SK-N-SH (cell line): ENCODE data around the gene CD300LG.

Experiments used
- CTCF ChIP-seq: fragments of 200-600 bp; sonication (generic); IDR thresholded peaks from 2 replicates; pipeline ENCODE4 v1.6.1; 2017; ENCODE audit warnings: antibody characterized with exemption, mild to moderate bottlenecking, moderate library complexity
- EZH2phosphoT487 ChIP-seq: fragments of 200-600 bp; sonication (generic); IDR thresholded peaks from 2 replicates; pipeline ENCODE4 v1.6.1; 2017; ENCODE audit warnings: low read depth, mixed run types, mild to moderate bottlenecking, antibody characterized with exemption, moderate library complexity, borderline replicate concordance
- IRF3 ChIP-seq: fragments of 150-350 bp; IDR thresholded peaks from 2 replicates; pipeline ENCODE4 v1.6.1; 2016; ENCODE audit warnings: mild to moderate bottlenecking, low read depth, low read length
- MAX ChIP-seq: IDR thresholded peaks from 2 replicates; pipeline ENCODE4 v1.4.0; 2012; ENCODE audit warnings: low read depth
- MEF2A ChIP-seq: IDR thresholded peaks from 2 replicates; pipeline ENCODE4 v1.4.0; 2012; ENCODE audit warnings: low read depth, borderline replicate concordance
- NRF1 ChIP-seq: IDR thresholded peaks from 2 replicates; pipeline ENCODE4 v1.6.1; 2012; ENCODE audit warnings: low read depth, mild to moderate bottlenecking, low read length
- RCOR1 ChIP-seq: fragments of 150-350 bp; IDR thresholded peaks from 2 replicates; pipeline ENCODE4 v1.6.1; 2017; ENCODE audit warnings: antibody characterized with exemption, low read length
- REST ChIP-seq: IDR thresholded peaks from 2 replicates; pipeline ENCODE4 v1.6.1; 2012; ENCODE audit warnings: mild to moderate bottlenecking, low read depth, low read length, moderate library complexity
- RFX5 ChIP-seq: IDR thresholded peaks from 2 replicates; pipeline ENCODE4 v1.6.1; 2012; ENCODE audit warnings: mild to moderate bottlenecking, improper control_type of control experiment, low read length
- TAF1 ChIP-seq: IDR thresholded peaks from 2 replicates; pipeline ENCODE4 v1.6.1; 2012; ENCODE audit warnings: low read depth, mild to moderate bottlenecking, low read length, moderate library complexity, borderline replicate concordance

- no peak for TF ChIP-seq CTCF
- TF ChIP-seq MAX = no peak
- TF ChIP-seq RFX5 = no peak
- no peak for TF ChIP-seq RCOR1
- no peak for TF ChIP-seq EZH2phosphoT487
- no peak for TF ChIP-seq TAF1
- no peak for TF ChIP-seq MEF2A
- no peak for TF ChIP-seq IRF3
- TF ChIP-seq REST = no peak
- no peak for TF ChIP-seq NRF1
These were observed 36.7 kb upstream of the CD300LG start for GRCh38 chr17:43810226-43810715.
